ENCODE results near the gene MAP2K5.

- TF ChIP-seq CTCF (IDR thresholded peaks at IDR 0.05; ENCODE audit: low read depth, low read length) (no peak), POLR2A (IDR thresholded peaks at IDR 0.05; ENCODE audit: extremely low read depth, insufficient read length) (no peak)
Observed at GRCh38 chr15:67575039-67575502, 32.6 kb downstream of the MAP2K5 start.
